GM19397 (cell line): ENCODE data around the gene NPTX2.

Experiments
- ATAC-seq: cut with Tn5 transposase; IDR thresholded peaks from one replicate; pipeline ENCODE4 v1.9.1; 2021; ENCODE audit warnings: mild to moderate bottlenecking, moderate library complexity; ENCODE audit not compliant: unreplicated experiment

The NPTX2 gene

GRCh38 chr7:98653601-98654310 is 36.7 kb downstream of the NPTX2 start:
- no peak for ATAC-seq

- ATAC-seq: no peak
These were observed 37.6 kb downstream of the NPTX2 start for GRCh38 chr7:98654524-98655272.

GRCh38 chr7:98655611-98656010 is 38.5 kb downstream of the NPTX2 start:
- no peak for ATAC-seq

- ATAC-seq: no peak
These were observed 39.8 kb downstream of the NPTX2 start for GRCh38 chr7:98656899-98657298.

- ATAC-seq: no peak
These were observed 40.7 kb downstream of the NPTX2 start for GRCh38 chr7:98657736-98658135.

GRCh38 chr7:98659756-98660155 is 42.7 kb downstream of the NPTX2 start:
- ATAC-seq: no peak

- ATAC-seq: no peak
These were observed 44.5 kb downstream of the NPTX2 start for GRCh38 chr7:98661607-98662006.

GRCh38 chr7:98662289-98662688 is 45.2 kb downstream of the NPTX2 start:
- ATAC-seq: no peak

GRCh38 chr7:98664882-98665281 is 47.8 kb downstream of the NPTX2 start:
- ATAC-seq: no peak

GRCh38 chr7:98668255-98668654 is 51.2 kb downstream of the NPTX2 start:
- ATAC-seq: no peak

- no peak for ATAC-seq
These were observed 52.4 kb downstream of the NPTX2 start for GRCh38 chr7:98669329-98670000.

GRCh38 chr7:98670186-98670585 is 53.1 kb downstream of the NPTX2 start:
- no peak for ATAC-seq

GRCh38 chr7:98671733-98672331 is 54.7 kb downstream of the NPTX2 start:
- ATAC-seq: no peak

- ATAC-seq: no peak
These were observed 57.4 kb downstream of the NPTX2 start for GRCh38 chr7:98674461-98674860.

GRCh38 chr7:98674881-98675280 is 57.8 kb downstream of the NPTX2 start:
- ATAC-seq: no peak

GRCh38 chr7:98678215-98678614 is 61.1 kb downstream of the NPTX2 start:
- ATAC-seq: no peak
